A549 (cell line): ENCODE data around the gene IL1B. TPM values are rescaled to one million over a fixed set of nuclear protein-coding genes. Genes with fewer than 3 reads are reported as not detected.

ENCODE experiments used
- ATAC-seq, 2 experiments: fragments of 200-7000 bp in 1 of 2; fragments of >200 bp in 1 of 2; cut with Nextera tagmentation in 1 of 2; cut with Tn5 transposase in 1 of 2; 3 replicates each; pipeline versions ENCODE4 v1.8.0 to v1.9.1; 2018 to 2020; ENCODE audit warnings: mild to moderate bottlenecking in 1 of 2, moderate library complexity in 1 of 2
- CTCF ChIA-PET: fragments of 300-600 bp; sonication (Branson Sonifier 250); formaldehyde crosslinking; extraction: SDS; loops from one replicate; lab custom pipeline; 2021; ENCODE audit warnings: antibody characterized with exemption, inconsistent platforms; lab: Yijun Ruan, JAX
- POLR2A ChIA-PET: fragments of 350-600 bp; formaldehyde crosslinking; extraction: SDS; loops from one replicate; lab custom pipeline; 2021; ENCODE audit warnings: antibody characterized with exemption, inconsistent platforms; lab: Yijun Ruan, JAX
- DNase-seq, 2 experiments: peaks; one replicate each; pipeline versions ENCODE4 v3.0.0 to v3.0.0-alpha.2; 2011 to 2016; ENCODE audit warnings: low read depth in 1 of 2, low spot score in 1 of 2
- FAIRE-seq: peaks from 2 replicates; lab custom pipeline; 2011; peaks lifted over from hg19 to GRCh38; lab: Jason Lieb, UNC
- H3K27ac ChIP-seq, 2 experiments: fragments of >200 bp; sonication (Bioruptor Twin); formaldehyde crosslinking; 3 replicates each; pipeline ENCODE4 v1.5.1; 2016 to 2017
- H3K4me1 ChIP-seq: fragments of >200 bp; sonication (Bioruptor Twin); formaldehyde crosslinking; 3 replicates; pipeline ENCODE4 v1.6.1; 2016
- H3K4me2 ChIP-seq: fragments of >200 bp; sonication (Bioruptor Twin); formaldehyde crosslinking; 3 replicates; pipeline ENCODE4 v1.6.1; 2016
- H3K4me3 ChIP-seq: fragments of >200 bp; sonication (Bioruptor Twin); formaldehyde crosslinking; 3 replicates; pipeline ENCODE4 v1.5.1; 2016
- H3K9me3 ChIP-seq: fragments of >200 bp; sonication (Bioruptor Twin); formaldehyde crosslinking; 3 replicates; pipeline ENCODE4 v1.6.1; 2016
- CEBPB ChIP-seq, 2 experiments: fragments of >200 bp in 1 of 2; sonication (Bioruptor Twin) in 1 of 2; formaldehyde crosslinking in 1 of 2; IDR thresholded peaks; 2 replicates each; pipeline ENCODE4 v1.6.1; 2012 to 2016
- EHF ChIP-seq: fragments of 250-450 bp; sonication (Bioruptor Pico); IDR thresholded peaks from 2 replicates; pipeline ENCODE4 v1.5.0; 2020; ENCODE audit warnings: mild to moderate bottlenecking
- ESRRA ChIP-seq: fragments of 150-350 bp; IDR thresholded peaks from 2 replicates; pipeline ENCODE4 v1.6.1; 2014; ENCODE audit warnings: mild to moderate bottlenecking, low read length, borderline replicate concordance
- FOXS1 ChIP-seq: fragments of 250-450 bp; sonication (Bioruptor Pico); IDR thresholded peaks from 2 replicates; pipeline ENCODE4 v1.5.0; 2020; ENCODE audit warnings: mild to moderate bottlenecking, moderate library complexity
- GATA3 ChIP-seq: IDR thresholded peaks from 2 replicates; pipeline ENCODE4 v1.6.1; 2012; ENCODE audit warnings: borderline replicate concordance
- HEYL ChIP-seq: fragments of 250-450 bp; sonication (Bioruptor Pico); IDR thresholded peaks from 2 replicates; pipeline ENCODE4 v1.8.0; 2021; ENCODE audit warnings: mild to moderate bottlenecking, moderate library complexity
- HMGXB4 ChIP-seq: fragments of 250-450 bp; sonication (Bioruptor Pico); IDR thresholded peaks from 2 replicates; pipeline ENCODE4 v1.5.0; 2021; ENCODE audit warnings: mild to moderate bottlenecking, moderate library complexity, borderline replicate concordance
- HOXA7 ChIP-seq: fragments of 250-450 bp; sonication (Bioruptor Pico); IDR thresholded peaks from 2 replicates; pipeline ENCODE4 v1.5.0; 2020; ENCODE audit warnings: mild to moderate bottlenecking, moderate library complexity
- MAX ChIP-seq: IDR thresholded peaks from 2 replicates; pipeline ENCODE4 v1.6.1; 2012
- MAZ ChIP-seq: fragments of 150-350 bp; IDR thresholded peaks from 2 replicates; pipeline ENCODE4 v1.6.1; 2014; ENCODE audit warnings: antibody characterized with exemption, low read depth, low read length, borderline replicate concordance
- MYC ChIP-seq: IDR thresholded peaks from 2 replicates; pipeline ENCODE4 v1.6.1; 2012; ENCODE audit warnings: mild to moderate bottlenecking, inconsistent platforms, low read length, improper control_type of control experiment, borderline replicate concordance
- NFE2L2 ChIP-seq: fragments of 150-350 bp; conservative IDR thresholded peaks from 2 replicates; pipeline ENCODE4 v1.6.1; 2014; ENCODE audit warnings: low read length
- NPAS2 ChIP-seq: fragments of 250-450 bp; sonication (Bioruptor Pico); IDR thresholded peaks from 2 replicates; pipeline ENCODE4 v1.8.0; 2022; ENCODE audit warnings: mild to moderate bottlenecking, moderate library complexity, borderline replicate concordance
- PBX3 ChIP-seq: IDR thresholded peaks from 2 replicates; pipeline ENCODE4 v1.6.1; 2012
- PHF8 ChIP-seq: fragments of 200-600 bp; sonication (generic); IDR thresholded peaks from 2 replicates; pipeline ENCODE4 v1.6.1; 2016; ENCODE audit warnings: low read depth, mild to moderate bottlenecking, antibody characterized with exemption, moderate library complexity, borderline replicate concordance
- POLR2AphosphoS2 ChIP-seq: conservative IDR thresholded peaks from 2 replicates; pipeline ENCODE4 v1.6.1; 2012; ENCODE audit warnings: low read length, improper control_type of control experiment, inconsistent platforms
- SREBF2 ChIP-seq: fragments of 450-650 bp; IDR thresholded peaks from 2 replicates; pipeline ENCODE4 v1.6.1; 2014; ENCODE audit warnings: mild to moderate bottlenecking, moderate library complexity
- TFCP2L1 ChIP-seq: fragments of 250-450 bp; sonication (Bioruptor Pico); IDR thresholded peaks from 2 replicates; pipeline ENCODE4 v1.5.0; 2021; ENCODE audit warnings: mild to moderate bottlenecking
- USF2 ChIP-seq: fragments of 450-650 bp; IDR thresholded peaks from 2 replicates; pipeline ENCODE4 v1.6.1; 2014; ENCODE audit warnings: antibody characterized with exemption
- WGBS: methylation state at CpG from one replicate; pipeline ENCODE4 v1.1.6; 2017; ENCODE audit errors: missing lambda C conversion rate; 5-methylcytosine and 5-hydroxymethylcytosine counted together
- polyA plus RNA-seq, 4 experiments: library from polyadenylated mRNA; depleted of rRNA in 3 of 4; stranded (reverse); fragments of >200 nt; fragmentation: RNase III in 1 of 4; extraction: RNeasy Plus Mini Kit Qiagen cat#74134 plus additional on column Dnase treatment in 1 of 4; gene quantifications; 2 replicates in 3 of 4; 3 replicates in 1 of 4; pipeline ENCODE4 v1.2.3, GENCODE V29; 2011 to 2017

Gene IL1B
- polyA plus RNA-seq, 2 of the 4 experiments (the other 2 are of a cell fraction) = 0.54 to 0.70 TPM

- no peak overlapping the region for H3K4me2 ChIP-seq
- POLR2A ChIA-PET = no interaction called here
- CTCF ChIA-PET = interaction anchor here (1.3 kb wide), 1 partner anchor 53 kb away, joined by 3 read pairs; no protein-coding TSS in a partner anchor
- no peak overlapping the region for H3K4me3 ChIP-seq
- 90% methylated on average over 15 of the region's 15 CpGs for WGBS
- no peak for ATAC-seq
- DNase-seq = no peak
- no peaks in the 10 kb centered on the region for H3K9me3 ChIP-seq
- TF ChIP-seq PHF8 (no peak), USF2 (no peak), HOXA7 (CRISPR knock-in tag) (no peak), NPAS2 (CRISPR knock-in tag) (no peak), HMGXB4 (CRISPR knock-in tag) (no peak), PBX3 (no peak)
- no peak overlapping the region for H3K27ac ChIP-seq
- no peak for FAIRE-seq
- H3K4me1 ChIP-seq = peaks cover 15% of the 10 kb centered on the region
These were observed 4.4 kb downstream of the IL1B start for GRCh38 chr2:112831946-112832840.

GRCh38 chr2:112831513-112831845 is 5.1 kb downstream of the IL1B start:
- no peak for FAIRE-seq
- no peak for ATAC-seq
- WGBS = 86% methylated on average over 2 of the region's 2 CpGs
- H3K4me3 ChIP-seq = no peak overlapping the region
- H3K27ac ChIP-seq = no peak overlapping the region
- no peak for DNase-seq
- H3K4me2 ChIP-seq = no peak overlapping the region
- no peaks in the 10 kb centered on the region for H3K9me3 ChIP-seq
- ChIA-PET CTCF (no interaction called here), POLR2A (no interaction called here)
- H3K4me1 ChIP-seq = peaks cover 11% of the 10 kb centered on the region
- TF ChIP-seq ESRRA (no peak), GATA3 (no peak), SREBF2 (no peak), TFCP2L1 (CRISPR knock-in tag) (no peak), CEBPB (IDR thresholded peaks at IDR 0.05) (no peak), NFE2L2 (no peak), PHF8 (no peak), EHF (CRISPR knock-in tag) (no peak), POLR2AphosphoS2 (no peak), FOXS1 (no peak), MAZ (no peak), HEYL (CRISPR knock-in tag) (no peak), MAX (no peak), MYC (no peak)
